Neuron (in vitro differentiated cells): ENCODE data around the gene RFC2.

Source experiments
- H2AFZ ChIP-seq: one replicate; pipeline ENCODE4 v1.6.1; 2013; ENCODE audit warnings: low read depth, mild to moderate bottlenecking, inconsistent platforms, low read length, moderate library complexity
- H3K27me3 ChIP-seq: one replicate; pipeline ENCODE4 v1.6.1; 2013; ENCODE audit warnings: low read length; ENCODE audit not compliant: insufficient read depth
- H3K36me3 ChIP-seq: one replicate; pipeline ENCODE4 v1.6.1; 2013; ENCODE audit warnings: low read length; ENCODE audit not compliant: insufficient read depth
- H3K4me1 ChIP-seq: one replicate; pipeline ENCODE4 v1.6.1; 2013; ENCODE audit warnings: low read length; ENCODE audit not compliant: insufficient read depth
- H3K4me3 ChIP-seq: 2 replicates; pipeline ENCODE4 v1.5.1; 2013; ENCODE audit warnings: mild to moderate bottlenecking, low read length, moderate library complexity
- H3K9me3 ChIP-seq: one replicate; pipeline ENCODE4 v1.6.1; 2013; ENCODE audit warnings: low read length

The RFC2 gene

GRCh38 chr7:74289659-74290552, 35.7 kb upstream of the RFC2 start:
- no peaks in the 10 kb centered on the region for H3K27me3 ChIP-seq
- H2AFZ ChIP-seq, result no peak overlapping the region
- H3K9me3 ChIP-seq, result no peaks in the 10 kb centered on the region
- H3K4me3 ChIP-seq, result peak overlapping the region; percentile 79
- no peaks in the 10 kb centered on the region for H3K36me3 ChIP-seq
- peaks cover 33% of the 10 kb centered on the region for H3K4me1 ChIP-seq

GRCh38 chr7:74289018-74289658, 34.9 kb upstream of the RFC2 start, which contains the start of gene CLIP2:
Gene CLIP2 (plus strand): TSS chr7:74289407. CDS start chr7:74317547, 28,140 bp downstream.
- peaks cover 26% of the 10 kb centered on the region for H3K4me1 ChIP-seq
- no peaks in the 10 kb centered on the region for H3K9me3 ChIP-seq
- H3K36me3 ChIP-seq, result no peaks in the 10 kb centered on the region
- peak within 1 kb of the TSS; percentile 4 for H2AFZ ChIP-seq
- H3K4me3 ChIP-seq, result peak within 1 kb of the TSS; percentile 79
- no peaks in the 10 kb centered on the region for H3K27me3 ChIP-seq

- H3K36me3 ChIP-seq, result no peaks in the 10 kb centered on the region
- H3K9me3 ChIP-seq, result no peaks in the 10 kb centered on the region
- no peak overlapping the region for H2AFZ ChIP-seq
- peaks cover 25% of the 10 kb centered on the region for H3K4me1 ChIP-seq
- H3K27me3 ChIP-seq, result no peaks in the 10 kb centered on the region
- peak overlapping the region; percentile 46 for H3K4me3 ChIP-seq
These were observed 34.1 kb upstream of the RFC2 start for GRCh38 chr7:74288034-74288881.

- Histone ChIP-seq H2AFZ (no peak overlapping the region), H3K9me3 (no peaks in the 10 kb centered on the region), H3K4me3 (no peak overlapping the region), H3K27me3 (no peaks in the 10 kb centered on the region), H3K36me3 (no peaks in the 10 kb centered on the region), H3K4me1 (peaks cover 25% of the 10 kb centered on the region)
These were observed 33.3 kb upstream of the RFC2 start for GRCh38 chr7:74287303-74288033.

- no peaks in the 10 kb centered on the region for H3K27me3 ChIP-seq
- H3K4me3 ChIP-seq, result no peak overlapping the region
- no peaks in the 10 kb centered on the region for H3K36me3 ChIP-seq
- H3K4me1 ChIP-seq, result peaks cover 23% of the 10 kb centered on the region
- no peaks in the 10 kb centered on the region for H3K9me3 ChIP-seq
- no peak overlapping the region for H2AFZ ChIP-seq
These were observed 31.9 kb upstream of the RFC2 start for GRCh38 chr7:74286131-74286530.

GRCh38 chr7:74284781-74285259, 30.6 kb upstream of the RFC2 start:
- Histone ChIP-seq H3K27me3 (no peaks in the 10 kb centered on the region), H3K4me1 (peaks cover 17% of the 10 kb centered on the region), H3K4me3 (no peak overlapping the region), H3K36me3 (no peaks in the 10 kb centered on the region), H2AFZ (no peak overlapping the region), H3K9me3 (no peaks in the 10 kb centered on the region)

- no peak overlapping the region for H3K4me3 ChIP-seq
- H2AFZ ChIP-seq, result no peak overlapping the region
- peaks cover 22% of the 10 kb centered on the region for H3K4me1 ChIP-seq
- no peaks in the 10 kb centered on the region for H3K9me3 ChIP-seq
- no peaks in the 10 kb centered on the region for H3K27me3 ChIP-seq
- no peaks in the 10 kb centered on the region for H3K36me3 ChIP-seq
These were observed 29.8 kb upstream of the RFC2 start for GRCh38 chr7:74283858-74284447.

- no peaks in the 10 kb centered on the region for H3K27me3 ChIP-seq
- no peaks in the 10 kb centered on the region for H3K36me3 ChIP-seq
- no peak overlapping the region for H2AFZ ChIP-seq
- H3K4me3 ChIP-seq, result no peak overlapping the region
- H3K4me1 ChIP-seq, result peaks cover 13% of the 10 kb centered on the region
- no peaks in the 10 kb centered on the region for H3K9me3 ChIP-seq
These were observed 28.7 kb upstream of the RFC2 start for GRCh38 chr7:74282748-74283459.

- no peak overlapping the region for H3K4me3 ChIP-seq
- H2AFZ ChIP-seq, result no peak overlapping the region
- H3K4me1 ChIP-seq, result peaks cover 10% of the 10 kb centered on the region
- no peaks in the 10 kb centered on the region for H3K9me3 ChIP-seq
- H3K36me3 ChIP-seq, result no peaks in the 10 kb centered on the region
- H3K27me3 ChIP-seq, result no peaks in the 10 kb centered on the region
These were observed 26.8 kb upstream of the RFC2 start for GRCh38 chr7:74280985-74281384.

- Histone ChIP-seq H3K4me1 (peaks cover 11% of the 10 kb centered on the region), H3K4me3 (no peak overlapping the region), H3K27me3 (no peaks in the 10 kb centered on the region), H3K36me3 (no peaks in the 10 kb centered on the region), H3K9me3 (no peaks in the 10 kb centered on the region), H2AFZ (no peak overlapping the region)
These were observed 23.4 kb upstream of the RFC2 start for GRCh38 chr7:74277636-74278035.

GRCh38 chr7:74275401-74275881, 21.2 kb upstream of the RFC2 start:
- Histone ChIP-seq H3K9me3 (no peaks in the 10 kb centered on the region), H3K4me1 (peaks cover 15% of the 10 kb centered on the region), H3K4me3 (no peak overlapping the region), H2AFZ (no peak overlapping the region), H3K36me3 (no peaks in the 10 kb centered on the region), H3K27me3 (no peaks in the 10 kb centered on the region)
